DMS114 treated with DMSO at 0.1 percent for 48 hours (cell line): ENCODE measurements around the gene KNDC1.
"Not testable (repeated sequence)": the region's sequence is repeated elsewhere in the genome, so short reads cannot be mapped to it uniquely, and the experiment has no call there.

Experiments used
- DNase-seq: peaks from one replicate; lab custom pipeline; 2025; ENCODE audit not compliant: unreplicated experiment; lab: John Stamatoyannopoulos, UW

KNDC1 gene

GRCh38 chr10:133175624-133176023 is 15.6 kb downstream of the KNDC1 start:
- DNase-seq = not testable (repeated sequence)

- DNase-seq = no peak
Measured at GRCh38 chr10:133176546-133176945, 16.5 kb downstream of the KNDC1 start.

- no peak for DNase-seq
Measured at GRCh38 chr10:133177380-133178157, 17.6 kb downstream of the KNDC1 start.

- DNase-seq = no peak
Measured at GRCh38 chr10:133178357-133179127, 18.5 kb downstream of the KNDC1 start.

- DNase-seq = no peak
Measured at GRCh38 chr10:133179128-133179520, 19.1 kb downstream of the KNDC1 start.

GRCh38 chr10:133179651-133180050 is 19.6 kb downstream of the KNDC1 start:
- DNase-seq = no peak

- no peak for DNase-seq
Measured at GRCh38 chr10:133180192-133180964, 20.4 kb downstream of the KNDC1 start.

- DNase-seq = no peak
Measured at GRCh38 chr10:133180965-133181639, 21.1 kb downstream of the KNDC1 start.

- no peak for DNase-seq
Measured at GRCh38 chr10:133182190-133182589, 22.2 kb downstream of the KNDC1 start.

GRCh38 chr10:133182791-133183645 is 23.0 kb downstream of the KNDC1 start:
- DNase-seq = no peak

- DNase-seq = no peak
Measured at GRCh38 chr10:133183646-133184378, 23.8 kb downstream of the KNDC1 start.

- no peak for DNase-seq
Measured at GRCh38 chr10:133184591-133185244, 24.7 kb downstream of the KNDC1 start.

GRCh38 chr10:133185421-133185820 is 25.4 kb downstream of the KNDC1 start:
- DNase-seq = no peak

GRCh38 chr10:133185916-133186315 is 25.9 kb downstream of the KNDC1 start:
- DNase-seq = no peak

GRCh38 chr10:133186416-133187090 is 26.5 kb downstream of the KNDC1 start:
- DNase-seq = no peak

GRCh38 chr10:133187091-133187905 is 27.3 kb downstream of the KNDC1 start:
- DNase-seq = no peak

- DNase-seq = no peak
Measured at GRCh38 chr10:133187906-133188681, 28.1 kb downstream of the KNDC1 start.
